Esophagus muscularis mucosa (tissue), 4 donors: ENCODE measurements around the gene KASH5. TPM values are rescaled to one million over a fixed set of nuclear protein-coding genes. Genes with fewer than 3 reads are reported as not detected.

Experiments
- DNase-seq: peaks from one replicate; pipeline ENCODE4 v3.0.0-alpha.2; 2017; ENCODE audit errors: extremely low spot score
- H3K27ac ChIP-seq, 4 donors: fragments of 200-600 bp; sonication (generic); replicated peaks in 1 of 4; 1 replicate in 3 of 4; 2 replicates in 1 of 4; pipeline ENCODE4 v1.5.1; 2016 to 2019; ENCODE audit warnings: mild to moderate bottlenecking in 1 of 4
- H3K27me3 ChIP-seq, 4 donors: fragments of 200-600 bp; sonication (generic); one replicate each; pipeline versions ENCODE4 v1.5.1 to v1.6.0; 2016 to 2019
- H3K36me3 ChIP-seq, 4 donors: fragments of 200-600 bp; sonication (generic); one replicate each; pipeline ENCODE4 v1.5.1; 2016 to 2019
- H3K4me1 ChIP-seq, 4 donors: fragments of 200-600 bp; sonication (generic); one replicate each; pipeline ENCODE4 v1.5.1; 2016 to 2019
- H3K4me3 ChIP-seq, 4 donors: fragments of 200-600 bp; sonication (generic); 1 replicate in 2 of 4; 2 replicates in 2 of 4; pipeline ENCODE4 v1.5.1; 2016 to 2019; ENCODE audit warnings: mild to moderate bottlenecking in 4 of 4, moderate library complexity in 1 of 4
- H3K9me3 ChIP-seq, 4 donors: fragments of 200-600 bp; sonication (generic); 1 replicate in 3 of 4; 2 replicates in 1 of 4; pipeline ENCODE4 v1.5.1; 2016 to 2019
- CTCF ChIP-seq, 3 experiments: fragments of 200-600 bp in 2 of 3; fragments of 450-650 bp in 1 of 3; sonication (generic) in 2 of 3; IDR thresholded peaks; one replicate each; pipeline ENCODE4 v1.5.1; 2017 to 2019; ENCODE audit warnings: antibody characterized with exemption in 3 of 3, mild to moderate bottlenecking in 2 of 3, moderate library complexity in 1 of 3
- EP300 ChIP-seq: sonication (generic); formaldehyde crosslinking; IDR thresholded peaks from one replicate; pipeline ENCODE4 v1.6.1; 2017; ENCODE audit warnings: antibody characterized with exemption
- POLR2A ChIP-seq: fragments of 450-650 bp; IDR thresholded peaks from one replicate; pipeline ENCODE4 v1.6.1; 2017; ENCODE audit warnings: antibody characterized with exemption, moderate library complexity, mild to moderate bottlenecking, low read depth
- POLR2AphosphoS5 ChIP-seq, 2 donors: sonication (generic); formaldehyde crosslinking; IDR thresholded peaks; one replicate each; pipeline ENCODE4 v1.6.1; 2017; ENCODE audit warnings: antibody characterized with exemption in 2 of 2
- WGBS: methylation state at CpG from one replicate; pipeline ENCODE4 v1.1.5; 2018; 5-methylcytosine and 5-hydroxymethylcytosine counted together
- intact Hi-C: fragments of 100-400 bp; cut with DNase I; formaldehyde crosslinking; loops from one replicate; pipeline ENCODE4 v1.15.1; 2023
- total RNA-seq, 4 donors: library from RNA; depleted of rRNA; stranded (reverse); fragments of >200 nt; gene quantifications; one replicate each; pipeline versions ENCODE4 v1.1.0 to v1.2.1, GENCODE V29; 2016

KASH5 gene
- total RNA-seq, 4 donors from 2014 or later: not detected

- Histone ChIP-seq H3K36me3 (no peaks in the 10 kb centered on the region), H3K9me3 (no peaks in the 10 kb centered on the region), H3K27me3 (peaks cover 0 to 64% (median 0%) of the 10 kb centered on the region in 4 donors), H3K27ac (no peak overlapping the region), H3K4me3 (no peak overlapping the region), H3K4me1 (peaks cover 0 to 5% (median 0%) of the 10 kb centered on the region in 4 donors)
- intact Hi-C loops: loop anchor here (10.0 kb wide), 1 partner anchor 169 kb away; no protein-coding TSS in a partner anchor
- DNase-seq: no peak
- TF ChIP-seq EP300 (no peak), POLR2A (no peak), CTCF (IDR thresholded peaks at IDR 0.05) (no peak), POLR2AphosphoS5 (IDR thresholded peaks at IDR 0.05) (no peak)
- 84% methylated on average over 15 of the region's 15 CpGs for WGBS
These were observed 7.7 kb downstream of the KASH5 start for GRCh38 chr19:49395581-49396407.

GRCh38 chr19:49396738-49397505, 8.9 kb downstream of the KASH5 start:
- no peak for TF ChIP-seq POLR2AphosphoS5 (IDR thresholded peaks at IDR 0.05)
- TF ChIP-seq EP300: no peak
- TF ChIP-seq CTCF (IDR thresholded peaks at IDR 0.05): no peak
- no peak for TF ChIP-seq POLR2A
- Histone ChIP-seq H3K27me3 (peaks cover 0 to 59% (median 0%) of the 10 kb centered on the region in 4 donors), H3K4me3 (no peak overlapping the region), H3K36me3 (no peaks in the 10 kb centered on the region), H3K9me3 (no peaks in the 10 kb centered on the region), H3K4me1 (peaks cover 0 to 2% (median 0%) of the 10 kb centered on the region in 4 donors), H3K27ac (no peak overlapping the region)
- intact Hi-C loops: loop anchor here (10.0 kb wide), 1 partner anchor 168 kb away; no protein-coding TSS in a partner anchor
- WGBS: 82% methylated on average over 8 of the region's 8 CpGs
- DNase-seq: no peak

GRCh38 chr19:49398001-49398615, 10.1 kb downstream of the KASH5 start:
- H3K4me3 ChIP-seq: no peak overlapping the region
- H3K4me1 ChIP-seq: no peaks in the 10 kb centered on the region
- intact Hi-C loops: loop anchor here (10.0 kb wide), 1 partner anchor 167 kb away; no protein-coding TSS in a partner anchor
- H3K9me3 ChIP-seq: no peaks in the 10 kb centered on the region
- 77% methylated on average over 8 of the region's 11 CpGs for WGBS
- H3K27ac ChIP-seq: no peak overlapping the region
- H3K27me3 ChIP-seq: peaks cover 0 to 52% (median 0%) of the 10 kb centered on the region in 4 donors
- no peak for TF ChIP-seq POLR2AphosphoS5 (IDR thresholded peaks at IDR 0.05)
- TF ChIP-seq POLR2A: no peak
- TF ChIP-seq EP300: no peak
- no peak for TF ChIP-seq CTCF (IDR thresholded peaks at IDR 0.05)
- no peaks in the 10 kb centered on the region for H3K36me3 ChIP-seq
- no peak for DNase-seq

- Histone ChIP-seq H3K4me3 (no peak overlapping the region), H3K27ac (no peak overlapping the region), H3K9me3 (no peaks in the 10 kb centered on the region), H3K4me1 (no peaks in the 10 kb centered on the region), H3K36me3 (no peaks in the 10 kb centered on the region), H3K27me3 (peaks cover 0 to 44% (median 0%) of the 10 kb centered on the region in 4 donors)
- TF ChIP-seq CTCF (IDR thresholded peaks at IDR 0.05): no peak
- no peak for TF ChIP-seq EP300
- no peak for TF ChIP-seq POLR2A
- no peak for TF ChIP-seq POLR2AphosphoS5 (IDR thresholded peaks at IDR 0.05)
- DNase-seq: no peak
- intact Hi-C loops: loop anchor here (10.0 kb wide), 1 partner anchor 166 kb away; no protein-coding TSS in a partner anchor
- WGBS: 84% methylated on average over 6 of the region's 6 CpGs
These were observed 10.9 kb downstream of the KASH5 start for GRCh38 chr19:49398931-49399330.
